Brain microvascular endothelial cell (primary cell): ENCODE measurements around the gene TBPL1.
A peak's percentile ranks its signal among the peaks of the same experiment; 100 is the strongest.
"Not testable (repeated sequence)": the region's sequence is repeated elsewhere in the genome, so short reads cannot be mapped to it uniquely, and the experiment has no call there.

Experiments
- DNase-seq: peaks from one replicate; pipeline ENCODE4 v3.0.0-alpha.2; 2020
- H3K27ac ChIP-seq: fragments of 250-450 bp; sonication (Bioruptor Pico); 2 replicates; pipeline ENCODE4 v1.5.1; 2020; ENCODE audit warnings: mild to moderate bottlenecking, moderate library complexity
- H3K27me3 ChIP-seq: fragments of 250-450 bp; sonication (Bioruptor Pico); replicated peaks from 2 replicates; pipeline ENCODE4 v1.5.1; 2020; ENCODE audit warnings: mild to moderate bottlenecking
- H3K36me3 ChIP-seq: fragments of 250-450 bp; sonication (Bioruptor Pico); replicated peaks from 2 replicates; pipeline ENCODE4 v1.5.1; 2020; ENCODE audit warnings: mild to moderate bottlenecking
- H3K4me3 ChIP-seq: 2 replicates; pipeline ENCODE4 v1.5.1; 2011; ENCODE audit warnings: low read depth, mild to moderate bottlenecking, control low read depth, low read length, moderate library complexity
- CTCF ChIP-seq: IDR thresholded peaks from 2 replicates; pipeline ENCODE4 v1.5.1; 2011; ENCODE audit warnings: low read depth, mild to moderate bottlenecking, moderate library complexity, low read length, control low read depth, inconsistent platforms; ENCODE audit errors: missing control alignments
- in situ Hi-C: cut with HindIII; loops from 2 replicates; pipeline ENCODE4 v1.10.0; 2017; ENCODE audit warnings: low sequenced_read_pairs, low pct_ligation_motif_present

Gene TBPL1

GRCh38 chr6:133972388-133972787, 19.4 kb downstream of the TBPL1 start:
- in situ Hi-C loops = no loop called here
- Histone ChIP-seq H3K27me3 (no peaks in the 10 kb centered on the region), H3K27ac (no peak overlapping the region), H3K4me3 (no peak overlapping the region), H3K36me3 (no peaks in the 10 kb centered on the region)
- no peak for TF ChIP-seq CTCF
- no peak for DNase-seq

GRCh38 chr6:133973109-133973971, 20.3 kb downstream of the TBPL1 start:
- TF ChIP-seq CTCF = peak; percentile 50
- no peak overlapping the region for H3K27ac ChIP-seq
- no peaks in the 10 kb centered on the region for H3K36me3 ChIP-seq
- no peak for DNase-seq
- H3K4me3 ChIP-seq = no peak overlapping the region
- in situ Hi-C loops = no loop called here
- no peaks in the 10 kb centered on the region for H3K27me3 ChIP-seq

GRCh38 chr6:133977983-133978895, 25.2 kb downstream of the TBPL1 start:
- TF ChIP-seq CTCF = no peak

GRCh38 chr6:133978896-133979240, 25.8 kb downstream of the TBPL1 start:
- Histone ChIP-seq H3K4me3 (no peak overlapping the region), H3K27ac (no peak overlapping the region), H3K27me3 (no peaks in the 10 kb centered on the region), H3K36me3 (peaks cover 3% of the 10 kb centered on the region)
- no peak for DNase-seq
- in situ Hi-C loops = no loop called here
- TF ChIP-seq CTCF = no peak

More at GRCh38 chr6:133977983-133978895, 25.2 kb downstream of the TBPL1 start:
- H3K36me3 ChIP-seq = peaks cover 3% of the 10 kb centered on the region
- H3K27me3 ChIP-seq = no peaks in the 10 kb centered on the region
- H3K4me3 ChIP-seq = no peak overlapping the region
- no peak overlapping the region for H3K27ac ChIP-seq
- in situ Hi-C loops = no loop called here
- DNase-seq = peak; percentile 37

- H3K27ac ChIP-seq, in situ Hi-C loops, H3K4me3 ChIP-seq, H3K27me3 ChIP-seq, DNase-seq, H3K36me3 ChIP-seq: not testable (repeated sequence)
These were observed 26.4 kb downstream of the TBPL1 start for GRCh38 chr6:133979269-133979963.

GRCh38 chr6:133980168-133980567, 27.1 kb downstream of the TBPL1 start:
- Histone ChIP-seq H3K36me3 (peaks cover 6% of the 10 kb centered on the region), H3K27ac (no peak overlapping the region), H3K4me3 (no peak overlapping the region), H3K27me3 (no peaks in the 10 kb centered on the region)
- TF ChIP-seq CTCF = no peak
- in situ Hi-C loops = no loop called here
- no peak for DNase-seq
